Effector memory CD4-positive, alpha-beta T cell (primary cell): ENCODE results near the gene CGB3.
"Not testable (repeated sequence)": the region's sequence is repeated elsewhere in the genome, so short reads cannot be mapped to it uniquely, and the experiment has no call there.

ENCODE experiments used
- DNase-seq, 3 donors: peaks; one replicate each; pipeline ENCODE4 v3.0.0-alpha.2; 2020
- H3K27ac ChIP-seq: 2 replicates; pipeline ENCODE4 v1.7.0; 2013; ENCODE audit warnings: mild to moderate bottlenecking, low read length, moderate library complexity; ENCODE audit not compliant: insufficient read depth, poor library complexity, severe bottlenecking
- H3K27me3 ChIP-seq: replicated peaks from 2 replicates; pipeline ENCODE4 v1.7.0; 2013; ENCODE audit warnings: mild to moderate bottlenecking, low read length; ENCODE audit not compliant: insufficient read depth, control insufficient read depth, poor library complexity, severe bottlenecking
- H3K36me3 ChIP-seq: 2 replicates; pipeline ENCODE4 v1.7.0; 2013; ENCODE audit warnings: mild to moderate bottlenecking, low read length, moderate library complexity; ENCODE audit not compliant: control insufficient read depth, insufficient read depth
- H3K4me1 ChIP-seq: 2 replicates; pipeline ENCODE4 v1.7.0; 2013; ENCODE audit warnings: low read length, mild to moderate bottlenecking; ENCODE audit not compliant: control insufficient read depth, insufficient read depth, poor library complexity, severe bottlenecking
- H3K4me3 ChIP-seq: 2 replicates; pipeline ENCODE4 v1.7.0; 2013; ENCODE audit warnings: low read length, low read depth, mild to moderate bottlenecking; ENCODE audit not compliant: insufficient read depth, poor library complexity, severe bottlenecking
- H3K9me3 ChIP-seq: 2 replicates; pipeline ENCODE4 v1.7.0; 2013; ENCODE audit warnings: mild to moderate bottlenecking, low read length, moderate library complexity; ENCODE audit not compliant: control insufficient read depth
- total RNA-seq, 3 donors: gene quantifications; one replicate each; lab custom pipeline; 2026; lab: John Stamatoyannopoulos, UW

The CGB3 gene
- total RNA-seq, result 0 reads per million in 3 donors

DNA sequence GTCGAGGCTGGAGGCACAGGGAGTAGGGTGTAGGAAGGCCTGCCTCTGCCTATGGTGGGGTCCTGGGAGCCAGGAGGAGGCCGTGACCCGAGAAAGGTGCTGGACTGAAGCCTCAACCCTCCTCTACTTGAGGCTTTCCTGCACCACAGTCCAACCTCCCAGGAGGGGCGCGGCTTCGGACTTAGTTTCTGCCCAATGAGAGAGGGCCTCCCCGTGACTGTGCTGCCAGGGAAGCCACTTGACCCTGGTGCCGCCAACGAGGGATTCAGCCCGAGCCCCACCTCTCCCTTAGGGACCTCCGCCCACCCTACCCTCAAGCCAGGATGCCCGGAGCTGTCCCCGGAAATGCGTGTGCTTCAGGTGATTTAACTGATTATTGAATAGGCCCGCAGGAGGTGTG is at the start of gene CGB3:
Gene CGB3, minus strand, starts transcription at position 101 of the 400 bp plus-strand sequence. CDS start 362 bp downstream, outside the sequence.
- H3K36me3 ChIP-seq, H3K27me3 ChIP-seq, H3K4me1 ChIP-seq, H3K9me3 ChIP-seq, H3K4me3 ChIP-seq, H3K27ac ChIP-seq, DNase-seq: not testable (repeated sequence)

GRCh38 chr19:49071860-49072547 is 47.9 kb upstream of the CGB3 start:
- Histone ChIP-seq H3K27ac (no peak overlapping the region), H3K4me3 (no peak overlapping the region), H3K4me1 (no peaks in the 10 kb centered on the region), H3K9me3 (no peaks in the 10 kb centered on the region), H3K27me3 (peaks cover 18% of the 10 kb centered on the region), H3K36me3 (no peaks in the 10 kb centered on the region)
- DNase-seq, result no peak

DNA sequence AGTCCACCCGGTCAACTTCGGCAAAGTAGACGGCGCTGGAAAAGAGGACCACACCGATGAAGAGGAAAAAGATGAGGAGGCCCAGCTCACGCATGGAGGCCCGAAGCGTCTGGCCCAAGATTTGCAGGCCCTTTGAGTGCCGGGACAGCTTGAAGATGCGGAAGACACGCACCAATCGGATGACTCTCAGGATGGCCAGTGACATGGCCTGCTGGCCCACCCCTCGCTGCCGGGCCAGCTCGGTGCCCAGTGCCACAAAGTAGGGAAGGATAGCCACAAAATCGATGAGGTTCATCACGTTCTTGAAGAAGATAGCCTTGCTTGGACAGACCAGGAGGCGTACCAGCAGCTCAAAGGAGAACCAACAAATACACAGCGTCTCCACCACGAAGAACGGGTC is 46.3 kb upstream of the CGB3 start:
- DNase-seq, result no peak
- Histone ChIP-seq H3K36me3 (no peaks in the 10 kb centered on the region), H3K27me3 (peaks cover 18% of the 10 kb centered on the region), H3K9me3 (no peaks in the 10 kb centered on the region), H3K4me3 (no peak overlapping the region), H3K4me1 (no peaks in the 10 kb centered on the region), H3K27ac (no peak overlapping the region)

- no peak overlapping the region for H3K4me3 ChIP-seq
- H3K27me3 ChIP-seq, result peaks cover 30% of the 10 kb centered on the region
- no peaks in the 10 kb centered on the region for H3K4me1 ChIP-seq
- DNase-seq, result no peak
- no peaks in the 10 kb centered on the region for H3K36me3 ChIP-seq
- no peak overlapping the region for H3K27ac ChIP-seq
- no peaks in the 10 kb centered on the region for H3K9me3 ChIP-seq
Observed at GRCh38 chr19:49069026-49069425, 44.9 kb upstream of the CGB3 start.

DNA sequence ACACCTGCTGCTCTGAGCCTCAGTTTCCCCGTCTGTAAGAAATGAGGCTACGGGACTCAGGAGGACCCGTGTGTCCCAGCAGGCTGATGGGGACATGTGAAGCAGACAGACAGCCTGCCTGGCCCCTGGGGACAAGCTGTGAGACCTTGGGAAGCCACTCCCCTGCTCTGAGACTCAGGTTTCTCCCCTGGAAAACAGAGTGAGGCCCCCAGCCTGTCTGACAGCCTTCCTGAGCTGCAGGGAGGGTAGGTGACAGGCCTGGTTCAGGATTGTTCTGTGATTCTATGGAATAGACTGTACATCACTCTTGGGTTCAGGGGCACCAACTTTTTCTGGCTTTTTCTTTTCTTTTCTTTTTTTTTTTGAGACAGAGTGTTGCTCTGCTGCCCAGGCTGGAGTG is 43.4 kb upstream of the CGB3 start:
- Histone ChIP-seq H3K27me3 (peaks cover 22% of the 10 kb centered on the region), H3K36me3 (no peaks in the 10 kb centered on the region), H3K9me3 (no peaks in the 10 kb centered on the region), H3K27ac (no peak overlapping the region), H3K4me1 (no peaks in the 10 kb centered on the region), H3K4me3 (no peak overlapping the region)
- DNase-seq, result no peak

DNA sequence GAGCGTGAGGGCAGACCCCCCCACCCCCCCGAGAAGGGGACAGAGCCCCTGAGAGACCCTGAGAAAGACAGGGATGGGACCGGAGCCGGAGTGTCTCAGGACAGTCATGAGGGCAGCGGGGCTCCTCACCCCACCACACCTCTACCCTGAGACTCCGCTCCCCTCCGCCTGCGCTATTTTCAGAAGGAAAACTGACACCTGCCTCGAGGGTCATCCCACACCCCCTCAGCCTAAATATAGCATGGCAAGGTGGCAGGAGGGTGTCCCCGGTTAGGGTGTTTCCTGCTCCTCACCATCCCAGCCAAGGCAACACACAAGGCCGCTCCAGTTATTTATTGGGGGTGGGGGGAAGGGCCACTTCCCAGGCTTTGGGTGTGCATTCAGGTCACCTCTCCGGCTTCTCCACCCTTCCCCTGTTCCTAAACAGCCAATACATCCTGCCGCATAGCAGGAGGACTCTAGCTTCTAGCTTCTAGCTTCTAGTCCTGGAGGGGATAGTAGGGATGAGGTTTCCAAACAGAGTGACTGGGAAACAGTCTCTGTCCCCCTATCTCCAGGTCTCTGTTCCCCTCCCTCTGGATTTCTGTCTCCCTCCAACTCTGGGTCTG is 41.9 kb upstream of the CGB3 start:
- no peak overlapping the region for H3K4me3 ChIP-seq
- peaks cover 18% of the 10 kb centered on the region for H3K27me3 ChIP-seq
- DNase-seq, result no peak

DNA sequence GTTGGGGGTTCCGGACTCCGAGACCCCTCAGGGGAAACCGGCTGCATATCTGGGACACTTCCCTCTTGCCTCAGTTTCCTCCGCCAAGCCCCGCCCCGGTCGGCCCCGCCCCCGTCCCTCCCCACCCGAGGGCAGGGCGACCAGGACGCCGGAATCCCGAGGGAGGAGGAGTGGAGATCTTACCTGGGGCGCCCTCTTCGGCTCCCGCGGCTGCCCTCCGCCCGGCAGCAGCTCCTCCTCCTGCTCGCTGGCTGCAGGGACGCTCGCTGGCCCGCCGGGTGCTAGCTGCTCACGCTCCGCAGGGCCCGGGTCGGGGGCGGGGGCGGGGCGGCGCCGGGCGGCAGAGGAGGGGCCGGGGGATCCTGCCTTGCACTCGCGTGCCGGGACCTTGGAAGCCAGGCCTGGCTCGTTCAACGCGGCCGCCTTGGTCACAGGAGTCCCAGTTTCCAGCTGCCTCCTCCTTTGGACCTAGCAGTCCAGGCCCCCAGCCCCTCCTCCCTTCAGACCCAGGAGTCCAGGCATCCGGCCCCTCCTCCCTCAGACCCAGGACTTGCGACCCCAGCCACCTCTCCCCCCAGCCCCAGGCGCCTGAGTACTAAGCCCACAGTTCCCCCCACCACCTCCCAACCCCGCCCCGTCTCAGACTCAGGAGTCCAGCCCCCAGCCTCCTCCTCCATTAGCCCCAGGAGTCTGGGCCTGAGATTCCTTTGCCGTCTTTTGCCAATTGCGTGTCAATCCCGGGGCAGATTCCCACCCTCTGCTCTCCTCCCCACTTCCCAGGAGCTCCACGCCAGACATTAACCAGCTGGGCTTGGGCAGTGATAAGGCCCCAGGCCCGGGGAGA is 40.9 kb upstream of the CGB3 start, which contains the start of gene NTF4:
Gene NTF4, minus strand, starts transcription at position 51 of the 844 bp plus-strand sequence. CDS start 2,821 bp downstream, outside the sequence.
- H3K36me3 ChIP-seq, result no peaks in the 10 kb centered on the region
- no peak within 1 kb of the TSS for H3K4me3 ChIP-seq
- H3K27me3 ChIP-seq, result peaks cover 18% of the 10 kb centered on the region
- H3K4me1 ChIP-seq, result no peaks in the 10 kb centered on the region
- no peak for DNase-seq
- H3K9me3 ChIP-seq, result no peaks in the 10 kb centered on the region
- no peak within 1 kb of the TSS for H3K27ac ChIP-seq

More for the DNA sequence above, 41.9 kb upstream of the CGB3 start:
- Histone ChIP-seq H3K9me3 (no peaks in the 10 kb centered on the region), H3K4me1 (no peaks in the 10 kb centered on the region), H3K27ac (no peak overlapping the region), H3K36me3 (no peaks in the 10 kb centered on the region)

DNA sequence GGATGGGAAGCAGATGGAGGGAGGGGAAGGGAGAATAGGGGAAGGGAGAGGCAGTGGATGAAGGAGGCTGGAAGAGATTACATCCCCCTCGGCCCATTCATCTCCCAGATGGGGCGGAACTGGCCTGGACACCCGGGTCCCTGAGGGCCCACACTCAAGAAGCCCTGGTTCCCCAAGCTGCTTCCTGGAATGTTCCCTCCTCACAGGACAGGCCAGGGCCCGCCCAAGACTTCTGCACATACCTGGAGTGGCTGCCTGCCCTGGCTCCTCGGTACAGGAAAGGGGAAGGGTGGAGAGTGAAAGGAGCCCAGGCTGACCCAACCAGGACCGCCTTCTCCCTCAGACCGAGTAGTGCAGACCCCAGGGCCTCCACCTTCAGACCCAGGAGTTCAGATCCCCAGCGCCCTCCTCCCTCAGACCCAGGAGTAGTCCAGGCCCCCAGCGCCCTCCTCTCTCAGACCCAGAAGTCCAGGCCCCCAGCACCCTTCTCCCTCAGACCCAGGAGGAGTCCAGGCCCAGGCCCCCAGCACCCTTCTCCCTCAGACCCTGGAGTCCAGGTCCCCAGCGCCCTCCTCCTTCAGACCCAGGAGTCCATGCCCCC is 40.0 kb upstream of the CGB3 start:
- H3K27ac ChIP-seq, result no peak overlapping the region
- H3K27me3 ChIP-seq, result peaks cover 18% of the 10 kb centered on the region
- no peak for DNase-seq
- no peaks in the 10 kb centered on the region for H3K36me3 ChIP-seq
- no peak overlapping the region for H3K4me3 ChIP-seq
- no peaks in the 10 kb centered on the region for H3K9me3 ChIP-seq
- no peaks in the 10 kb centered on the region for H3K4me1 ChIP-seq

GRCh38 chr19:49061445-49061844 is 37.3 kb upstream of the CGB3 start:
- no peak overlapping the region for H3K4me3 ChIP-seq
- no peak overlapping the region for H3K27ac ChIP-seq
- no peaks in the 10 kb centered on the region for H3K36me3 ChIP-seq
- peaks cover 28% of the 10 kb centered on the region for H3K27me3 ChIP-seq
- DNase-seq, result no peak
- peaks cover 16% of the 10 kb centered on the region for H3K4me1 ChIP-seq
- no peaks in the 10 kb centered on the region for H3K9me3 ChIP-seq
